Suprapubic skin (tissue), 4 donors: ENCODE data around the gene CES4A.

Experiments
- CTCF ChIP-seq, 2 donors: fragments of 200-600 bp in 1 of 2; fragments of 450-650 bp in 1 of 2; sonication (generic) in 1 of 2; IDR thresholded peaks; one replicate each; pipeline ENCODE4 v1.5.1; 2016 to 2019; ENCODE audit warnings: antibody characterized with exemption in 2 of 2, mild to moderate bottlenecking in 1 of 2, moderate library complexity in 1 of 2
- EP300 ChIP-seq: sonication (generic); formaldehyde crosslinking; IDR thresholded peaks from one replicate; pipeline ENCODE4 v1.6.1; 2017; ENCODE audit warnings: antibody characterized with exemption
- POLR2A ChIP-seq, 2 donors: fragments of 450-650 bp; IDR thresholded peaks; one replicate each; pipeline ENCODE4 v1.6.1; 2017; ENCODE audit warnings: antibody characterized with exemption in 2 of 2, mild to moderate bottlenecking in 2 of 2, moderate library complexity in 2 of 2
- POLR2AphosphoS5 ChIP-seq, 3 donors: sonication (generic); formaldehyde crosslinking; IDR thresholded peaks; one replicate each; pipeline ENCODE4 v1.6.1; 2017; ENCODE audit warnings: antibody characterized with exemption in 3 of 3

GRCh38 chr16:67006930-67007658 lies 18.7 kb downstream of the CES4A start:
- no peak for TF ChIP-seq CTCF (IDR thresholded peaks at IDR 0.05)
- no peak for TF ChIP-seq POLR2A (IDR thresholded peaks at IDR 0.05)
- TF ChIP-seq POLR2AphosphoS5 (IDR thresholded peaks at IDR 0.05): no peak
- TF ChIP-seq EP300: no peak
